Muscle of leg (tissue), 16 donors: ENCODE measurements around the gene OSTM1. TPM values are rescaled to one million over a fixed set of nuclear protein-coding genes. Genes with fewer than 3 reads are reported as not detected.
A peak's percentile ranks its signal among the peaks of the same experiment; 100 is the strongest.

Source experiments
- DNase-seq: peaks from one replicate; pipeline ENCODE4 v3.0.0; 2013
- H3K27ac ChIP-seq: one replicate; pipeline ENCODE4 v1.5.1; 2013; ENCODE audit warnings: mild to moderate bottlenecking, low read length, control low read depth
- H3K27me3 ChIP-seq: one replicate; pipeline ENCODE4 v1.6.1; 2013; ENCODE audit warnings: low read length; ENCODE audit not compliant: control insufficient read depth, insufficient read depth
- H3K36me3 ChIP-seq: one replicate; pipeline ENCODE4 v1.6.1; 2013; ENCODE audit warnings: low read length; ENCODE audit not compliant: control insufficient read depth, insufficient read depth
- H3K4me1 ChIP-seq: one replicate; pipeline ENCODE4 v1.6.1; 2013; ENCODE audit warnings: low read length; ENCODE audit not compliant: control insufficient read depth, insufficient read depth
- H3K4me3 ChIP-seq: one replicate; pipeline ENCODE4 v1.5.1; 2013; ENCODE audit warnings: low read length, control low read depth
- H3K9me3 ChIP-seq: replicated peaks from 2 replicates; pipeline ENCODE4 v1.6.1; 2013; ENCODE audit warnings: low read depth, low read length; ENCODE audit not compliant: control insufficient read depth
- WGBS: methylation state at CpG from one replicate; pipeline ENCODE4 v1.1.5; 2013; ENCODE audit warnings: missing lambda C conversion rate; ENCODE audit not compliant: insufficient coverage; 5-methylcytosine and 5-hydroxymethylcytosine counted together
- long read RNA-seq, 11 donors: transcript quantifications; one replicate each; lab custom pipeline, GENCODE V29; 2026
- polyA plus RNA-seq, 8 donors: library from polyadenylated mRNA; unstranded; fragments of 120-200 nt; gene quantifications; one replicate each; pipeline versions ENCODE4 v1.2.1 to v1.2.3, GENCODE V29; 2013; ENCODE audit warnings: inconsistent platforms in 1 of 8, low replicate concordance in 1 of 8; ENCODE audit not compliant: insufficient read length in 8 of 8, insufficient read depth in 1 of 8
- total RNA-seq: library from RNA; stranded (reverse); fragments of 120-200 nt; gene quantifications from one replicate; pipeline ENCODE4 v1.2.4, GENCODE V29; 2013

The OSTM1 gene, protein sequence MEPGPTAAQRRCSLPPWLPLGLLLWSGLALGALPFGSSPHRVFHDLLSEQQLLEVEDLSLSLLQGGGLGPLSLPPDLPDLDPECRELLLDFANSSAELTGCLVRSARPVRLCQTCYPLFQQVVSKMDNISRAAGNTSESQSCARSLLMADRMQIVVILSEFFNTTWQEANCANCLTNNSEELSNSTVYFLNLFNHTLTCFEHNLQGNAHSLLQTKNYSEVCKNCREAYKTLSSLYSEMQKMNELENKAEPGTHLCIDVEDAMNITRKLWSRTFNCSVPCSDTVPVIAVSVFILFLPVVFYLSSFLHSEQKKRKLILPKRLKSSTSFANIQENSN
- 16.5 TPM for total RNA-seq
- 10 to 100 TPM; 14.3 to 24.8 (median 19.2) TPM for polyA plus RNA-seq
- long read RNA-seq, donor 1: 0 reads
- long read RNA-seq, donor 2, full-length matches to known transcripts: 2 of 2 reads
- long read RNA-seq, donor 2, partial matches to known transcripts: 0 of 2 reads
- long read RNA-seq, donor 2, other reads (novel, unspliced or antisense): 0 of 2 reads
- long read RNA-seq, donor 3, full-length matches to known transcripts: 9 of 9 reads
- long read RNA-seq, donor 3, partial matches to known transcripts: 0 of 9 reads
- long read RNA-seq, donor 3, other reads (novel, unspliced or antisense): 0 of 9 reads
- long read RNA-seq, donor 4, full-length matches to known transcripts: 7 of 7 reads
- long read RNA-seq, donor 4, partial matches to known transcripts: 0 of 7 reads
- long read RNA-seq, donor 4, other reads (novel, unspliced or antisense): 0 of 7 reads
- long read RNA-seq, donor 5, full-length matches to known transcripts: 20 of 20 reads
- long read RNA-seq, donor 5, partial matches to known transcripts: 0 of 20 reads
- long read RNA-seq, donor 5, other reads (novel, unspliced or antisense): 0 of 20 reads
- long read RNA-seq, donor 6, full-length matches to known transcripts: 16 of 16 reads
- long read RNA-seq, donor 6, partial matches to known transcripts: 0 of 16 reads
- long read RNA-seq, donor 6, other reads (novel, unspliced or antisense): 0 of 16 reads
- long read RNA-seq, donor 7, full-length matches to known transcripts: 5 of 5 reads
- long read RNA-seq, donor 7, partial matches to known transcripts: 0 of 5 reads
- long read RNA-seq, donor 7, other reads (novel, unspliced or antisense): 0 of 5 reads
- long read RNA-seq, donor 8, full-length matches to known transcripts: 4 of 4 reads
- long read RNA-seq, donor 8, partial matches to known transcripts: 0 of 4 reads
- long read RNA-seq, donor 8, other reads (novel, unspliced or antisense): 0 of 4 reads
- long read RNA-seq, donor 9, full-length matches to known transcripts: 2 of 2 reads
- long read RNA-seq, donor 9, partial matches to known transcripts: 0 of 2 reads
- long read RNA-seq, donor 9, other reads (novel, unspliced or antisense): 0 of 2 reads
- long read RNA-seq, donor 10, full-length matches to known transcripts: 10 of 10 reads
- long read RNA-seq, donor 10, partial matches to known transcripts: 0 of 10 reads
- long read RNA-seq, donor 10, other reads (novel, unspliced or antisense): 0 of 10 reads
- long read RNA-seq, donor 11, full-length matches to known transcripts: 4 of 4 reads
- long read RNA-seq, donor 11, partial matches to known transcripts: 0 of 4 reads
- long read RNA-seq, donor 11, other reads (novel, unspliced or antisense): 0 of 4 reads

DNA sequence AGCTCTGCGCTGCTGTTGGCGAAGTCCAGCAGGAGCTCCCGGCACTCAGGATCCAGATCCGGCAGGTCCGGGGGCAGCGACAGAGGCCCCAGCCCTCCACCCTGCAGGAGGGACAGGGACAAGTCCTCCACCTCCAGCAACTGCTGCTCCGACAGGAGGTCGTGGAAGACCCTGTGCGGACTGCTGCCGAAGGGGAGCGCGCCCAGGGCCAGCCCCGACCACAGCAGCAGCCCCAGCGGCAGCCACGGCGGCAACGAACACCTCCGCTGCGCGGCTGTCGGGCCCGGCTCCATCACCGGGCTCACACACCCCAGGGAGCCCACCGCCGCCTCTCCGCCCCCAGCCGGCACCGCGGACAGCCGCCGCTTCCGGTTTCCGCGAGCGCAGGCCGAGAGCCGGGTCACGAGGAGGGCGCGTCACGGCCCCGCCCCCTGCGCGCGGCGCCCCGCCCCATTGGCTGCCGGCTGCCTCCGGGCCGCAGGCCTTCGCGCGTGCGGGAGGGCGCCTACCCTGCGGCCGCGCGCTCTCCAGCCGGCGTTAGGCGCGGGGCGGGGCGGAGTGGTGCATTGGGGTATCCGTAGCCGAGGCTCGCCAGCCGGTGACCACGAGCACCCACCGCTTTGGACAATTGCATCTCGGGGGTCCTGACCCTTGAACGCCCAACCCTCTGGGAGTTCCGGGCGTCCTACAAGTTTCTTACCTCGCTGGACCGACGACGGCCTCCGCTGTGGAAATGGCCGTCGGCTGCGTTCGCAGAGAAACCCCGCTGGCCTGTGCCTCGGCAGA lies at the start of gene OSTM1:
OSTM1 (minus strand) TSS at position 383 of the 786 bp plus-strand sequence; CDS start at position 293, 90 bp downstream.
- H3K4me3 ChIP-seq: peak within 1 kb of the TSS; percentile 95
- peaks cover 11% of the 10 kb centered on the region for H3K4me1 ChIP-seq
- DNase-seq: peak; percentile 96
- no peaks in the 10 kb centered on the region for H3K36me3 ChIP-seq
- H3K27ac ChIP-seq: peak within 1 kb of the TSS; percentile 90
- H3K9me3 ChIP-seq: no peaks in the 10 kb centered on the region
- H3K27me3 ChIP-seq: no peaks in the 10 kb centered on the region
- under 1% methylated on average over 86 of the region's 86 CpGs for WGBS

DNA sequence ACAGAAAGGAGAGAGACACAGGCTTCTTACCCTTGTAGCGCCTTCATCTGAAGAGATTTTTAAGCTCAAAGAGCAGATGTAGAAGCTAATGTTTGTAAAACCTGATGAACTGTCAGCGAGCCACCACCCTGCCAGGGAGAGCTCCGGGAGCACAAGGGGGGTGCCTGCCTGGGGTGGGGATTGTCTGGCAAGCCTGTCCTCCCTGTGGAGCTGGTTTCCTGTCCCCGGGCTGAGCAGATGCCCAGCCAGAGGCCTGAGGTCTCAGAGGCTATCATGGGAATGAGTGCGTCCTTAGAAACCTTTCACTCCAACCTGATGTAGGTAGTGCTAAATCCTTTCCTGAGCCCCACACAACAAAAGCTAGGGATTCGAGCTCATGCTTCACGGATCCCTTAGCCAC lies 49.4 kb upstream of the OSTM1 start:
- Histone ChIP-seq H3K4me1 (peaks cover 7% of the 10 kb centered on the region), H3K27me3 (peaks cover 84% of the 10 kb centered on the region), H3K36me3 (no peaks in the 10 kb centered on the region), H3K9me3 (no peaks in the 10 kb centered on the region), H3K4me3 (no peak overlapping the region), H3K27ac (no peak overlapping the region)
- no peak for DNase-seq
- 16% methylated on average over 5 of the region's 7 CpGs for WGBS

DNA sequence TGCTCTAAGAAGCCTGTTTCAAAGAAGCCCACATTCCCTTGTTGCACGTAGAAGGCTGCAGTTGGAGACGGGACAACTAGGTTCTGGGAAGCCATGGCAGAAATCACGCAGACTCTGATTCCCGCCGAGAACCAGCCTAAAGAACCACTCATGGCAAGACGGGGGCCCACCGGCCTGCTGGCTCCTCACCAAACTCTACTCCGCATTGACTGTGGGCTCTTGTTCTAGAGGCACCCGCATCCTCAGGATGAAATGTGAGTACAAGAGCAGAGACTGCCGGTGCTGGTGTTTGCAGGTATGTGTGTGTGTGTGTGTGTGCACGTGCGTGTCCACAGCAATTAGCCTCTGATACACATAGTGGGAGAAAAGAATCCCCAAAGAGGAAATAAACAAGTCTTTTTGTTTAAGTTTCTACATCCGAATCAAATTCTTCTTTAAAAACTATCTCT lies 49.0 kb upstream of the OSTM1 start:
- WGBS: 13% methylated on average over 4 of the region's 13 CpGs
- no peak for DNase-seq
- H3K4me3 ChIP-seq: no peak overlapping the region
- H3K36me3 ChIP-seq: no peaks in the 10 kb centered on the region
- peaks cover 84% of the 10 kb centered on the region for H3K27me3 ChIP-seq
- no peak overlapping the region for H3K27ac ChIP-seq
- no peaks in the 10 kb centered on the region for H3K9me3 ChIP-seq
- peaks cover 11% of the 10 kb centered on the region for H3K4me1 ChIP-seq

DNA sequence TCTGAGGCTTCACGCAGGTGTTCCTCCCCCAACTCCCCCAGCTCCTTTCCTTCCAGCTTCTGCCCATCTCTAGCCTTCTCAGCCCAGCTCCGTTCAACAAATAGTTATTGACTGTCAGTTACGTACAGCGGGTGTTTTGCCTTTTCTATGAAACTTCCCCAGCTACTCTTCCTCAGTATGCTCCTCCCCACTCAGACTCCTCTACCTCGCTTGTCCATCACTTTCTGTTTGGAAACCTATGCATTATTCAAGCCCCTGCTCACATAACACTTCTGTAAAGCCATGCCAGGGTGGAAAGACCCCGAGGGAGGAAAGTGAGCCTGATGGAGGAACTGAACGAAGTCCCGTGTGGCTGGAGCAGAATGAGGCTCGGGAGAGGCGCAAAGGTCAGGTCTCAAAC lies 47.1 kb upstream of the OSTM1 start:
- Histone ChIP-seq H3K27me3 (peaks cover 88% of the 10 kb centered on the region), H3K36me3 (no peaks in the 10 kb centered on the region), H3K9me3 (no peaks in the 10 kb centered on the region), H3K4me3 (no peak overlapping the region), H3K27ac (no peak overlapping the region), H3K4me1 (peaks cover 21% of the 10 kb centered on the region)
- WGBS: 22% methylated on average over 9 of the region's 10 CpGs
- DNase-seq: no peak

DNA sequence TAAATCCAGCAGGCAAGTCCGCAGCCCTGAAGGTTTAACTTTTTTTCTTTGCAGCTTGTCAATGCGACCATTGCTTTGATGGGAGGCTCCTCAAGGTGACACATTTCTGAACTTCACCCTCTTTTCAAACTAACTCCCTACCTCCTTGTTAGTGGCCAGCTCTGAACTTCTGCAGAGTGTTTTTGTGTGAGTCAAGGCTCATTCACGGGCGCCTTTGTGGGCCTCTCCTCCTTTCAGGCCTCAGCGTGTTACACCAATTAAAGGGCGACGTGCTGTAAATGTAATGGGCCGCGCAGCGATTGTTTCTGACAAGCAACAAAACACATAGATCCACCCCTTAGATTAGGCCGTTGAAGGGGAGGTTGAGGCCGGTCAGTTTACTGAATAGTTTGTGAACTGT lies 45.8 kb upstream of the OSTM1 start:
- Histone ChIP-seq H3K27me3 (peaks cover 95% of the 10 kb centered on the region), H3K36me3 (no peaks in the 10 kb centered on the region), H3K4me1 (peaks cover 27% of the 10 kb centered on the region), H3K4me3 (no peak overlapping the region), H3K27ac (no peak overlapping the region), H3K9me3 (no peaks in the 10 kb centered on the region)
- DNase-seq: no peak
- 100% methylated on average over 2 of the region's 12 CpGs for WGBS

DNA sequence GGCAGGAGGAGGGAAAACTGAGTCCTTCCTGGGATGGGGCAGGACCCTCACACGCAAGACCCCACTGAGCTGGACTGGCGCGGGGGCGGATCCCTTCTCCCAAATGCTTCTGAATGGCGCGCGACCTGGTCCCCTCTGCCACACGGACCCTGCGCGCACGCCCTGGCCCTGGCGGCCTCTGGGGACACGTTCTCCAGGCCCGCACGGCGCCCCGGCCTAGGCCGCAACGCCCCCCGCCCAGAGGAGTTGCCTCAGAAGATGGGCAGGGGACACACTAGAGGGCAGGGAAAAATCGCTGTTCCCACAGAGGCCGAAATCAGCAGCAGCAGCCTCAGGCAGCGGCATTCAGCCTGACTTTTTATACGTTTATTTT lies 45.2 kb upstream of the OSTM1 start:
- H3K27me3 ChIP-seq: peaks cover 96% of the 10 kb centered on the region
- DNase-seq: no peak
- no peak overlapping the region for H3K4me3 ChIP-seq
- WGBS: 11% methylated on average over 21 of the region's 24 CpGs
- no peaks in the 10 kb centered on the region for H3K36me3 ChIP-seq
- H3K27ac ChIP-seq: no peak overlapping the region
- peaks cover 32% of the 10 kb centered on the region for H3K4me1 ChIP-seq
- H3K9me3 ChIP-seq: no peaks in the 10 kb centered on the region

DNA sequence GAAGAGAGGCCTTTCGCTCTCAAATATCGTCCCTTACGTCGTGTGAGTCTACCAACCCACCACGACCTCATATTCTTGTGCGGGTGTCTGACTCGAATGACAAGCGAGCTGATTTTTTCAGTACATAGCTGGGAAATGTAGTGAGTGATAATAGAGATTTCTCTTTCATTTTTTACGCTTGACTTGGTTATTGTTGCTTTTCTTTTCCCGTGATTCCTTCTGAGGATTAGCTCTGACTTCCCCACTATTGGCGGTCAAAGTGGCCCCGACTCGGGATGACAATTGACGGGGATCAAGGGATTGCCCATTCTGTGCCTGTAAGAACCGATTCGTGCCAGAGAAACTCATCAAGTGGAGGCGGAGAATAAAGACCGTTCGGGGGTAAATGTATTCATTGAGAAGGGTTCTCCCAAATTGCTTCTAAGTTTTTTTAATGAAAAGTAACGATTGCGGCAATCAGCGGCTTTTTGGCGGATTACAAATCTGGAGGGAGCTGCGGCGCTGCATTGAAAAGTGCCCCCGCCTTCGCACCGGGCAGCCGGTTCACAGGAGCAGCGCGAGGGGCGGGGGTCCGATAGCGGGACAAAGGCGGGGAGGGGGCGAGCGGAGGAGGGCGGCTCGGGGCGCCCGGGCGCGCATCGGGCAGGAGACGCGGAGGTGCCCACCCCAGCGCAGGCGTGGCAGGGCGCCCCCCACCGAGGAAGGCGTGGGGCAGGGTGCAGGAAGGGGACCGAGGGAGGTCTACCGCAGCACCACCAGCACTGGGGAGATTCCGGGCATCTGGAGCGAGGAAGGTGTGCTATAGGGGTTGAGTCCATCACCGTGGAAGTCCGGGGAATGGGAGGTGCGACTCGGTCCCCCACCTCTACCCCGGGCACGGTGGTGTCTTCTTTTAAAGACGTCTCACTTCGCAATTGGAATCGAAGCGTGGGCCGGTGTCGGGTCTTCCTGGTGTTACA lies 44.5 kb upstream of the OSTM1 start:
- no peaks in the 10 kb centered on the region for H3K36me3 ChIP-seq
- no peaks in the 10 kb centered on the region for H3K9me3 ChIP-seq
- H3K27me3 ChIP-seq: peaks cover 96% of the 10 kb centered on the region
- DNase-seq: peak; percentile 22
- H3K4me1 ChIP-seq: peaks cover 37% of the 10 kb centered on the region
- H3K27ac ChIP-seq: no peak overlapping the region
- H3K4me3 ChIP-seq: peak overlapping the region; percentile 26
- WGBS: 2% methylated on average over 47 of the region's 67 CpGs

DNA sequence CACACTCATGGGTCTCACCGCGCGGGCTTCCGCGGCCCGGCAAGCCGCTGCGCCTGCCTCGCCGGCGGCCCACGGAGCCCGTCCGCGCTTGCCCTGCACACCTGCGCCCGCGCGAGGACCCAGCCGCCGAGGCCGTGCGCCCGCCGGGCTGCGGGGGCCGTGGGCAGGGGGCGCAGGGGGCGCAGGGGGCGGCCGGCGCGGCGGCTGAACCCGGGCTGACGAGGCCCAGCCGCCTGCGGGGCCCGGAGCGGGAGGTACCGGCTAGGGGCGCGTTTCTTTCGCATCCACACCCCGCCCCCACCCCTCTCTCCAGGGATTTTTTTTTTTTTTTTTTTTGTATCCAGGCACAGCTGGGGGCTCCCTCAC lies 43.8 kb upstream of the OSTM1 start:
- 0% methylated on average over 38 of the region's 45 CpGs for WGBS
- Histone ChIP-seq H3K4me3 (peak overlapping the region; percentile 67), H3K27me3 (peaks cover 96% of the 10 kb centered on the region), H3K36me3 (no peaks in the 10 kb centered on the region), H3K4me1 (peaks cover 43% of the 10 kb centered on the region), H3K27ac (no peak overlapping the region), H3K9me3 (no peaks in the 10 kb centered on the region)
- DNase-seq: no peak
